G401 (cell line): ENCODE data around the gene JCHAIN. TPM values are rescaled to one million over a fixed set of nuclear protein-coding genes. Genes with fewer than 3 reads are reported as not detected.

ENCODE experiments used
- DNase-seq: peaks from one replicate; pipeline ENCODE4 v3.0.0-alpha.2; 2015; ENCODE audit warnings: low spot score
- in situ Hi-C: cut with HindIII; loops from 2 replicates; pipeline ENCODE4 v1.10.0; 2016; ENCODE audit warnings: low sequenced_read_pairs, mixed read lengths
- total RNA-seq: library from RNA; depleted of rRNA; stranded (reverse); fragments of >200 nt; shearing (Covaris generic); gene quantifications from 2 replicates; pipeline ENCODE4 v1.2.3, GENCODE V29; 2014; rRNA removed

JCHAIN gene
- total RNA-seq, 1 experiment from 2014 or later, result not detected

DNA sequence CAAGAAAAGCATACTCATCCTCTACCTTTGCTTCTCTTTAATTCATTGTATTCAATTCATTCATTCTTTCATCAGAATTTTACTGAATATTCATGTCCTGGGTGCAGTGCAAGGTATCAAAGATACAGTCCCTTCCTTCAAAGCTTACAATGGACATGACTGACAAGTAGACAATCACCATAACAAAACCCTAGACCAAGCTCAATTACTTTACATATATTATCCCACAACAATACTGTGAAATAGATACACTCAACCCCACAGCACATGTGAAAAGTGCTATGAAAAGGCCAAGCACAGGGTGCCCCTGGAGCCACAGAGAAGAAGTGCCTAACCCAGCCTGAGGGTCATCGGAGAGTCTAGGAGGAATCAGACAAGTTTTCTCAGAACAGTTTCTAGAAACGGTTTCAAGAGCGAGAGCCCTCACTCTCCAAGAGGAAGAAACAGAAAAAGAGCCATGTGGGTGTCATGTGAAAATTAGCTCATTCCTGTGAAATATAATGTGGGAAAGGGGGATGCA lies 58.9 kb downstream of the JCHAIN start:
- no peak for DNase-seq
- in situ Hi-C loops, result no loop called here

DNA sequence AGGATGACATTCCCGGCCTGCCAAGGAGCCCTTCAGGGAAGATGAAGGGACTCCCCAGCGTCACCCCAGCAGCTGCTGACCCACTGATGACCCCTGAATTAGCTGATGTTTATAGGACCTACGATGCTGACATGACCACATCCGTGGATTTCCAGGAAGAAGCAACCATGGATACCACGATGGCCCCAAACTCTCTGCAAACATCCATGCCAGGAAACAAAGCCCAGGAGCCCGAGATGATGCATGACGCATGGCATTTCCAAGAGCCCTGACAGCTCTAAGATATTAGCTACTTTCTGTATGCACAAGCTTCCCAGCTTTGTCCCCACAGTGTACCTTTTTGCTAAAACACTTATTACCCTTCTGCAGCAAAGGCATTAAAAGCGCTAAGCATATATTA lies 59.8 kb downstream of the JCHAIN start:
- in situ Hi-C loops, result no loop called here
- DNase-seq, result no peak

Other genes starting within 250 kb of the JCHAIN start
- not detected in 2 replicates for gene MUC7, start 194.3 kb downstream of the JCHAIN start, total RNA-seq
- gene AMTN, start 147.9 kb downstream of the JCHAIN start, total RNA-seq, result not detected in 2 replicates
- not detected in 2 replicates for gene AMBN, start 74.3 kb downstream of the JCHAIN start, total RNA-seq
- gene ENAM, start 37.8 kb downstream of the JCHAIN start, total RNA-seq, result not detected in 2 replicates
- 12.8 and 16.3 TPM in 2 replicates for gene UTP3, start 22.0 kb upstream of the JCHAIN start, total RNA-seq
- 53.8 and 65.2 TPM in 2 replicates for gene RUFY3, start 55.5 kb upstream of the JCHAIN start, total RNA-seq
- 107 and 120 TPM in 2 replicates for gene GRSF1, start 173.4 kb upstream of the JCHAIN start, total RNA-seq
- 11.0 and 13.5 TPM in 2 replicates for gene MOB1B, start 235.9 kb upstream of the JCHAIN start, total RNA-seq